ENCODE results near the gene MPP4.

MPP4 gene

DNA sequence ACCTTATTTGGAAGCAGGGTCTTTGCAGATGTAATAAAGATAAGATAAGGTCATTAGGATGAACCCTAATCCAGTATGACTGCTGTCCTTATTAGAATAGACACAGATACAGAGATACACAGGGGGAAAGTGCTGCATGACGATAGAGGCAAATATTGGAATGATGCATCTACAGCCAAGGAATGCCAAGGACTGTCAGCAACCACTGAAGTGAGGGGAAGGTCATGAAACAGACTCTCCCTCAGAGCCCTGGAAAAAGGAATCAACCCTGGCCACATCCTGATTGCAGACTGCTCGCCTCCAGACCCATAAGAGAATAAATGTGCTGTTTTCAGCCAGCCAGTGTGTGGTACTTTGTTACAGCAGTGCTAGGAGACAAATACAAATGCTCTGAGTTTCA is 69.9 kb downstream of the MPP4 start:
- no peak for DNase-seq (ENCODE audit: low read depth)

DNA sequence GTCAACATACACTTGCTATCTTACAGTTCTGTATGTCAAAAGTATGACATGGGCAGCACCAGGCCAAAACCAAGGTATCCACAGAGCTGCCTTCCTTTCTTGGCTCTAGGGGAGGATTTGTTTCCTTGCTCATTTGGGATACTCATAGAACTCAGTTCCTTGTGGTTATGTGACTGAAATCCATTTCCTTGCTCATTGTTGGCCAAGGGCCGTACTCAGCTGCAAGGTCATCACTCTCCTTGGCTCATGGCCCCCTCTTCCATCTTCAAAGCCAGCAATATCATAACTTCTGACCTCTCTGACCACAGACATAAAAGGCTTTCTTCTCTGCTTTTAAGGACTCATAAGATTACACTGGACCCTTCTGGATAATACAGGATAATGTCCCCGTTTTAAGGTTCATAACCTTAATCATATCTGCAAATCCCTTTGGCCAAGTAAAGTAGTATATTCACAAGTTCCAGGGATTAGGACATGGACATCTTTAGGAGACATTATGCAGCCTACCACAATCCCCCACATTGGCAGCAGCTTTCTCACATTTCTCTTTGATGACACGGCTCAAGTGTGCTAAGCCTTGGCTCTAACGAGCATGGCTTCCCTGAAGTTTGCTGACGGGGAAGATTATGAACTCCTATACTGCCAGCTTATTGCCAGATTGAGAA is 76.0 kb downstream of the MPP4 start:
- no peak for DNase-seq (ENCODE audit: low read depth)

DNA sequence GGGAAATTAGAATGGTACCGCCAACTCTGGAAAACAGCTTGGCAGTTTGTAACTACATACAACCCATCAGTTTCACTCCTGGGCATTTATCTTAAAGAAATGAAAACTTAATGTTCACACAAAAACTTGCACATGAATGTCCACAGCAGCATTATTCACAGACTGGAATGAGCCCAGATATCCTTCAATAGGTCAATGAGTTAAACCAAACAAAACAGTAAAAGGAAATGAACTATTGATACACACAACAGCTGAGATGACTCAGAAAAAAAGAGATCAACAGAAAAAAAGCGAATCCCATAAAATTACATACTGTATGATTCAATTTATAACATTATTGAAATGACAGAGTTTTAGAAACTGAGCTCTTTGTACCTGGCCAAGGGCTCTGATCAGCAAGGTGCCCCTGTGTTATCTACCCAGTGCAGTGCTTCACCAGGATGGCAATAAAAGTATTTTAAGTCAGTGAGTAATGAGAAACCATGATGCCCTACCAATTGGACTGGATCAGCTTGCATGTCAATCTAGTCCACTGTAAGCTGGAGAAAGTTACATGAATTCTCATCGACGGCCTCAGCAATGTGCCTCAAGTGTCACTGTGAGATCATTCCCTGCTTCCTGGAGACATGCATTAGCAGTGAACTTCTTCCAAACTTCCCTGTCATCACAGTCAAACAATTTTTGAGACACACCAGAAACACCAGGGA is 77.0 kb downstream of the MPP4 start:
- no peak for DNase-seq (ENCODE audit: low read depth)

DNA sequence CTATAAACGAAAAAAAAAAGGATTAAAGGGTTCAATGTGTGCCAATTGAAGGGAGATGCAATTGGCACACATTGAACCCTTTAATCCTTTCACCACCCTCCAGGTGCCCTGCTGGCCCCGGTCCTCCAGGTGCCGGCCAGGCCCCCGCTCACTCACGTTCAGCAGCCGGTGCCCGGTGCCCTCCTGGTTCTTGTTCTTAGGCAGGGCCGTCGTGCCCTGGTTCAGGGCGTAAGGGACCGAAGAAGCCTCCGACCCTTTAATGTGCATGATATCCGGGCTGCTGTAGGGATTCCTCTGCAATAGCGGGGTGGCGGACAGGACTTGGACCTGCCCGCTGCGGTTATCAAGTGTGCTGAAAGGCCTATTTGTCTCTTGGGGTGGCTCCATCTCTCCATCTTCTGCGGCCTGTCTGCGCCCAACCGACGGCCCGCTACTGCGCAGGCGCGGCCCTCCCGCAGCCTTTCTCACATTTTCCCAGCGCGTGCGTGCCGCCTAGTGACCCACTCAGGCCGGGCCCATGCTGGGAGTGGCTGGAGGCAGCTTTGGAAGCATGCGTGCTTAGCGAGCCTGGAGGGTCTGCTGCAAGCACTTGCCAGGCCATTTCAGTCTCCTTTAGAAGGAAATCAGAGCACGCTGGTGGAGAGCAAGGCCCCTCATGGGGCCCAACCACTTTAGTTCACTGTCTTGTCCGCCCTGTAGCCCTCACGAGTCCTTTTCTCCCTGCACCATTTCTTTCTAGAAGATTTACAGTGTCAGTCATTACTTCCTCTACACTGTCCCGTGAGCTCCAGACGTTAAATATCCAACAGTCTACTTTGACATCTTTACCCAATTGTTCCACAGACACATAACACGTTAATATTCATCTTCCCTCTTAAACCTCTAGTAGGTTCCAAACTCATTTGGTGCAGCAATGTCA is 79.4 kb downstream of the MPP4 start:
- DNase-seq (ENCODE audit: low read depth), result no peak

DNA sequence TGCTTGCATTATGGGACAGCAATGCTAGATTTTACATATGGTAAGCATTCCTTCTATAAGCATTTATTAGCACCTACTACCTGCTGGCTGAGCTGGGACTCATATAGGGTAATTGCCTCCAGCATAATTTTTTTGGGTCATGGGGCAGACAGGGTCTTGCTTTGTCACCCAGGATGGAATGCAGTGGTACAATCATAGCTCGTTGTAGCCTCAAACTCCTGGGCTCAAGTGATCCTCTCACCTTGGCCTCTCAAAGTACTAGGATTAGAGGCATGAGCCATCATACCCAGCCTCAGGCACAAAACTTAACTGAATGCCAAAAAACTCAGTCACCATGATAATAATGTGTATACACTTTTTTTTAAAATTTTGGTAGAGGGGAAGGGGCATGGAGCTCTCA is 90.4 kb downstream of the MPP4 start:
- DNase-seq (ENCODE audit: low read depth), result no peak

DNA sequence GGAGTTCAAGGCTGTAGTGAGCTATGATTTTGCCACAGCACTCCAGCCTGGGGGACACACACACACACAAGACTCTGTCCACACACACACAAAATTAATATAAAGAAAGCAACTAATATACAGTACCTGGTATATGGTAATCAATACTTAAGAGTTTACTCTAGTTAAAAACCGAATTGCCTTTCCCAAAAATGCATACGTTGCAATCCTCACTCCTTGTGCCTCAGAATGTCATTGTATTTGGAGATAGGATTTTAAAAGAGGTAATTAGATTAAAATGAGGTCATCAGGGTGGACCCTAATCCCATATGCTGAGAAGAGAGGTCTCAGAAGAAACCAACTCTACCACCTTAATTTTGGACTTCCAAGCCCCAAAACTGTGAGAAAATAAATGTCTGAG is 90.9 kb downstream of the MPP4 start:
- DNase-seq (ENCODE audit: low read depth), result no peak

DNA sequence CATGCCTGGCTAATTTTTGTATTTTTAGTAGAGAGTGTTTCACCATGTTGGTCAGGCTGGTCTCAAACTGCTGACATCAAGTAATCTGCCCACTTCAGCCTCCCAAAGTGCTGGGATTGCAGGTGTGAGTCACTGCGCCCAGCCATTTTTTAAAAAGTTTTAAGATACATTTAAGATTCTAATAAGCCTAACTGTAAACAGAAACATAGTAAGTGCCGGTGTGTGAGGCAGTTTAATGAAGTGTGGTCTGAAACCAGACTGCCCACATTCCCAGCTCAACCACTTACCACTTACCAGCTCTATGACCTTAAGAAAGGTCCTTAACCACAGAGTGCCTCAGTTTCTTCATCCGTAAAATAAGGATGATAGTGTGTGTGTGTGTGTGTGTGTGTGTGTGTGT is 97.5 kb downstream of the MPP4 start:
- no peak for DNase-seq (ENCODE audit: low read depth)

DNA sequence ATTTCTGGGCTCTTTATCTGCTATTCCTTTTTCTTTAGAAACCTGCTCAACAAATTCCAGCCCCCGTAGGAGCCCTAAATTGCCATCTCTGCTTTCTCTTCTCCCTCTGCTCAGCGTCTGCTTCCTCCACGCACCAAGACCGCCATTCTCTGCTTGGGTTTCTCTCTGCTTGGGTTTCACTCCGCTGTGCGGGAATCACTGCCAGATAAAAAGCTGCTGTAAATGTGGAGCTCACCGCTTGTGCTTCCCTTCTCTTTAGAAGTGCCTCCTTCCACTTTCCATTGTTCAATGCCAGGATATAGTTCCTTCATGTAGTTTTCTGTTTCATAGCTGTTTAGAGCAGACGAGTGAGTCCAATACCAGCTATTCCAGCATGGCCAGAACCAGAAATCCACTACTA is 101.0 kb downstream of the MPP4 start:
- no peak for DNase-seq (ENCODE audit: low read depth)
